Measurements from ENCODE around the gene MARCHF2.

The MARCHF2 gene

GRCh38 chr19:8412783-8413628 lies at the start of gene MARCHF2 (continued):
- TF ChIP-seq, protein P1, sequence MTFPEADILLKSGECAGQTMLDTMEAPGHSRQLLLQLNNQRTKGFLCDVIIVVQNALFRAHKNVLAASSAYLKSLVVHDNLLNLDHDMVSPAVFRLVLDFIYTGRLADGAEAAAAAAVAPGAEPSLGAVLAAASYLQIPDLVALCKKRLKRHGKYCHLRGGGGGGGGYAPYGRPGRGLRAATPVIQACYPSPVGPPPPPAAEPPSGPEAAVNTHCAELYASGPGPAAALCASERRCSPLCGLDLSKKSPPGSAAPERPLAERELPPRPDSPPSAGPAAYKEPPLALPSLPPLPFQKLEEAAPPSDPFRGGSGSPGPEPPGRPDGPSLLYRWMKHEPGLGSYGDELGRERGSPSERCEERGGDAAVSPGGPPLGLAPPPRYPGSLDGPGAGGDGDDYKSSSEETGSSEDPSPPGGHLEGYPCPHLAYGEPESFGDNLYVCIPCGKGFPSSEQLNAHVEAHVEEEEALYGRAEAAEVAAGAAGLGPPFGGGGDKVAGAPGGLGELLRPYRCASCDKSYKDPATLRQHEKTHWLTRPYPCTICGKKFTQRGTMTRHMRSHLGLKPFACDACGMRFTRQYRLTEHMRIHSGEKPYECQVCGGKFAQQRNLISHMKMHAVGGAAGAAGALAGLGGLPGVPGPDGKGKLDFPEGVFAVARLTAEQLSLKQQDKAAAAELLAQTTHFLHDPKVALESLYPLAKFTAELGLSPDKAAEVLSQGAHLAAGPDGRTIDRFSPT (tag by site-specific recombination; IDR thresholded peaks at IDR 0.05) = no peak
- TF ChIP-seq ZXDB (tag by site-specific recombination; IDR thresholded peaks at IDR 0.05) (no peak; the same call in 1 of the 2 replicates), ZNF837 (tag by site-specific recombination; IDR thresholded peaks at IDR 0.05) (no peak), SP7 (tag by site-specific recombination; IDR thresholded peaks at IDR 0.05) (no peak), KLF8 (tag by site-specific recombination; IDR thresholded peaks at IDR 0.05) (peak; percentile 62), ZNF311 (tag by site-specific recombination; IDR thresholded peaks at IDR 0.05; ENCODE audit: borderline replicate concordance) (no peak), MYNN (tag by site-specific recombination; IDR thresholded peaks at IDR 0.05; ENCODE audit: borderline replicate concordance) (no peak), ZFP69B (tag by site-specific recombination; IDR thresholded peaks at IDR 0.05) (no peak), ZNF529 (tag by site-specific recombination; IDR thresholded peaks at IDR 0.05; ENCODE audit: insufficient replicate concordance) (no peak), ZNF555 (tag by site-specific recombination; conservative IDR thresholded peaks at IDR 0.05) (no peak), ZNF341 (tag by site-specific recombination; IDR thresholded peaks at IDR 0.05; ENCODE audit: low read depth) (no peak), ZNF174 (tag by site-specific recombination; IDR thresholded peaks at IDR 0.05) (no peak), ZNF148 (tag by site-specific recombination; IDR thresholded peaks at IDR 0.05; ENCODE audit: borderline replicate concordance) (no peak), ZNF600 (tag by site-specific recombination; IDR thresholded peaks at IDR 0.05) (no peak), ZNF138 (tag by site-specific recombination; IDR thresholded peaks at IDR 0.05; ENCODE audit: borderline replicate concordance) (no peak), ZNF280D (tag by site-specific recombination; IDR thresholded peaks at IDR 0.05) (no peak), SETDB1 (IDR thresholded peaks at IDR 0.05; ENCODE audit: insufficient read length, low read length) (no peak), ELK4 (IDR thresholded peaks at IDR 0.05; ENCODE audit: borderline replicate concordance, low read depth, low read length) (no peak), ZNF391 (tag by site-specific recombination; IDR thresholded peaks at IDR 0.05; ENCODE audit: borderline replicate concordance, low read depth) (0 out of 2 replicates have a peak, but pooled peaks have one; percentile 9), ZEB2 (tag by site-specific recombination; IDR thresholded peaks at IDR 0.05) (no peak), ZNF366 (tag by site-specific recombination; conservative IDR thresholded peaks at IDR 0.05) (no peak)
- TF ChIP-seq, protein P2, sequence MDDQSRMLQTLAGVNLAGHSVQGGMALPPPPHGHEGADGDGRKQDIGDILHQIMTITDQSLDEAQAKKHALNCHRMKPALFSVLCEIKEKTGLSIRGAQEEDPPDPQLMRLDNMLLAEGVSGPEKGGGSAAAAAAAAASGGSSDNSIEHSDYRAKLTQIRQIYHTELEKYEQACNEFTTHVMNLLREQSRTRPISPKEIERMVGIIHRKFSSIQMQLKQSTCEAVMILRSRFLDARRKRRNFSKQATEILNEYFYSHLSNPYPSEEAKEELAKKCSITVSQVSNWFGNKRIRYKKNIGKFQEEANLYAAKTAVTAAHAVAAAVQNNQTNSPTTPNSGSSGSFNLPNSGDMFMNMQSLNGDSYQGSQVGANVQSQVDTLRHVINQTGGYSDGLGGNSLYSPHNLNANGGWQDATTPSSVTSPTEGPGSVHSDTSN (CRISPR knock-in tag; IDR thresholded peaks at IDR 0.05) = peak; percentile 90
- TF ChIP-seq, protein P3, sequence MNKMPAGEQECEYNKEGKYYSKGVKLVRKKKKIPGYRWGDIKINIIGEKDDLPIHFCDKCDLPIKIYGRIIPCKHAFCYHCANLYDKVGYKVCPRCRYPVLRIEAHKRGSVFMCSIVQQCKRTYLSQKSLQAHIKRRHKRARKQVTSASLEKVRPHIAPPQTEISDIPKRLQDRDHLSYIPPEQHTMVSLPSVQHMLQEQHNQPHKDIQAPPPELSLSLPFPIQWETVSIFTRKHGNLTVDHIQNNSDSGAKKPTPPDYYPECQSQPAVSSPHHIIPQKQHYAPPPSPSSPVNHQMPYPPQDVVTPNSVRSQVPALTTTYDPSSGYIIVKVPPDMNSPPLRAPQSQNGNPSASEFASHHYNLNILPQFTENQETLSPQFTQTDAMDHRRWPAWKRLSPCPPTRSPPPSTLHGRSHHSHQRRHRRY (tag by site-specific recombination; IDR thresholded peaks at IDR 0.05) = no peak
- TF ChIP-seq, protein P4, sequence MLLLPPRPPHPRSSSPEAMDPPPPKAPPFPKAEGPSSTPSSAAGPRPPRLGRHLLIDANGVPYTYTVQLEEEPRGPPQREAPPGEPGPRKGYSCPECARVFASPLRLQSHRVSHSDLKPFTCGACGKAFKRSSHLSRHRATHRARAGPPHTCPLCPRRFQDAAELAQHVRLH (tag by site-specific recombination; IDR thresholded peaks at IDR 0.05) = no peak
- TF ChIP-seq, protein P5, sequence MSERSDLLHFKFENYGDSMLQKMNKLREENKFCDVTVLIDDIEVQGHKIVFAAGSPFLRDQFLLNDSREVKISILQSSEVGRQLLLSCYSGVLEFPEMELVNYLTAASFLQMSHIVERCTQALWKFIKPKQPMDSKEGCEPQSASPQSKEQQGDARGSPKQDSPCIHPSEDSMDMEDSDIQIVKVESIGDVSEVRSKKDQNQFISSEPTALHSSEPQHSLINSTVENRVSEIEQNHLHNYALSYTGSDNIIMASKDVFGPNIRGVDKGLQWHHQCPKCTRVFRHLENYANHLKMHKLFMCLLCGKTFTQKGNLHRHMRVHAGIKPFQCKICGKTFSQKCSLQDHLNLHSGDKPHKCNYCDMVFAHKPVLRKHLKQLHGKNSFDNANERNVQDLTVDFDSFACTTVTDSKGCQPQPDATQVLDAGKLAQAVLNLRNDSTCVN (tag by site-specific recombination; optimal IDR thresholded peaks at IDR 0.05) = peak; percentile 37
